WTC11 (cell line): ENCODE results near the gene RPS15. TPM values are rescaled to one million over a fixed set of nuclear protein-coding genes. Genes with fewer than 3 reads are reported as not detected.

ENCODE experiments used
- ATAC-seq: fragments of 200-7000 bp; cut with Tn5 transposase; 2 replicates; pipeline ENCODE4 v1.10.0; 2021; ENCODE audit warnings: mild to moderate bottlenecking, moderate library complexity
- CTCF ChIA-PET: fragments of 300-600 bp; sonication (Branson Sonifier 250); formaldehyde crosslinking; loops from one replicate; lab custom pipeline; 2021; ENCODE audit warnings: antibody characterized with exemption; lab: Charles Lee
- POLR2A ChIA-PET: fragments of 350-600 bp; sonication (Branson Sonifier 250); formaldehyde crosslinking; loops from one replicate; lab custom pipeline; 2021; ENCODE audit warnings: antibody characterized with exemption; lab: Charles Lee
- DNase-seq: peaks from one replicate; pipeline ENCODE4 v3.0.0; 2021; ENCODE audit warnings: low spot score
- H3K27ac Mint-ChIP-seq: 2 replicates; pipeline ENCODE4 v1.8.0; 2021; ENCODE audit warnings: mixed read lengths
- H3K27me3 Mint-ChIP-seq: 2 replicates; pipeline ENCODE4 v1.8.0; 2021; ENCODE audit warnings: low read depth, mild to moderate bottlenecking, moderate library complexity, mixed read lengths
- H3K36me3 Mint-ChIP-seq: 2 replicates; pipeline ENCODE4 v1.8.0; 2021; ENCODE audit warnings: mixed read lengths
- H3K4me1 Mint-ChIP-seq: 2 replicates; pipeline ENCODE4 v1.8.0; 2022; ENCODE audit warnings: mixed read lengths
- H3K4me3 Mint-ChIP-seq: 2 replicates; pipeline ENCODE4 v1.8.0; 2021; ENCODE audit warnings: mild to moderate bottlenecking, moderate library complexity, mixed read lengths
- H3K9me3 Mint-ChIP-seq: 2 replicates; pipeline ENCODE4 v1.8.0; 2021; ENCODE audit warnings: mixed read lengths
- CDX4 ChIP-seq: fragments of 250-450 bp; sonication (Bioruptor Pico); IDR thresholded peaks from 2 replicates; pipeline ENCODE4 v1.9.0; 2021; ENCODE audit warnings: moderate library complexity, mild to moderate bottlenecking, inconsistent platforms, borderline replicate concordance
- CREB1 ChIP-seq: sonication (generic); formaldehyde crosslinking; IDR thresholded peaks from 2 replicates; pipeline ENCODE4 v1.8.0; 2023; ENCODE audit warnings: mild to moderate bottlenecking, missing genetic modification reagents
- EMX1 ChIP-seq: fragments of 250-450 bp; sonication (Bioruptor Pico); IDR thresholded peaks from 2 replicates; pipeline ENCODE4 v1.8.0; 2021; ENCODE audit warnings: mild to moderate bottlenecking
- GTF2I ChIP-seq: fragments of 250-450 bp; sonication (Bioruptor Pico); conservative IDR thresholded peaks from 2 replicates; pipeline ENCODE4 v1.4.0; 2021; ENCODE audit warnings: mild to moderate bottlenecking
- HMGXB4 ChIP-seq: sonication (generic); formaldehyde crosslinking; IDR thresholded peaks from 2 replicates; pipeline ENCODE4 v1.8.1; 2023; ENCODE audit warnings: mild to moderate bottlenecking, moderate library complexity, missing genetic modification reagents
- JAZF1 ChIP-seq: fragments of 250-450 bp; sonication (Bioruptor Pico); IDR thresholded peaks from 2 replicates; pipeline ENCODE4 v1.9.0; 2021; ENCODE audit warnings: moderate library complexity, mild to moderate bottlenecking, inconsistent platforms
- MAX ChIP-seq: sonication (generic); formaldehyde crosslinking; IDR thresholded peaks from 2 replicates; pipeline ENCODE4 v1.8.0; 2022; ENCODE audit warnings: mild to moderate bottlenecking, missing genetic modification reagents
- OVOL2 ChIP-seq: fragments of 250-450 bp; sonication (Bioruptor Pico); IDR thresholded peaks from 2 replicates; pipeline ENCODE4 v1.9.0; 2021; ENCODE audit warnings: mild to moderate bottlenecking, borderline replicate concordance
- PRDM15 ChIP-seq: sonication (generic); formaldehyde crosslinking; IDR thresholded peaks from 2 replicates; pipeline ENCODE4 v1.8.0; 2022; ENCODE audit warnings: missing genetic modification reagents
- PREB ChIP-seq: sonication (generic); formaldehyde crosslinking; IDR thresholded peaks from 2 replicates; pipeline ENCODE4 v1.8.1; 2022; ENCODE audit warnings: mild to moderate bottlenecking, missing genetic modification reagents, moderate library complexity, borderline replicate concordance
- PRRX2 ChIP-seq: fragments of 250-450 bp; sonication (Bioruptor Pico); IDR thresholded peaks from 2 replicates; pipeline ENCODE4 v1.8.0; 2021; ENCODE audit warnings: mild to moderate bottlenecking
- SMAD4 ChIP-seq: sonication (generic); formaldehyde crosslinking; IDR thresholded peaks from 2 replicates; pipeline ENCODE4 v1.8.0; 2022; ENCODE audit warnings: mild to moderate bottlenecking, missing genetic modification reagents
- TEAD1 ChIP-seq: sonication (generic); formaldehyde crosslinking; IDR thresholded peaks from 2 replicates; pipeline ENCODE4 v1.8.0; 2022; ENCODE audit warnings: mild to moderate bottlenecking, missing genetic modification reagents
- USF1 ChIP-seq: sonication (generic); formaldehyde crosslinking; IDR thresholded peaks from 2 replicates; pipeline ENCODE4 v1.8.0; 2022; ENCODE audit warnings: mild to moderate bottlenecking, missing genetic modification reagents
- ZNF423 ChIP-seq: fragments of 250-450 bp; sonication (Bioruptor Pico); IDR thresholded peaks from 2 replicates; pipeline ENCODE4 v2.1.2; 2022; ENCODE audit warnings: mild to moderate bottlenecking, moderate library complexity
- ZSCAN18 ChIP-seq: fragments of 250-450 bp; sonication (Bioruptor Pico); IDR thresholded peaks from 2 replicates; pipeline ENCODE4 v2.1.2; 2022; ENCODE audit warnings: mild to moderate bottlenecking, moderate library complexity
- total RNA-seq: library from RNA; stranded (reverse); gene quantifications from 3 replicates; pipeline ENCODE4 v1.2.3, GENCODE V29; 2021

The RPS15 gene
- total RNA-seq, 1 experiment from 2014 or later, result 1,932 TPM

- TF ChIP-seq MAX (CRISPR knock-in tag) (no peak), CREB1 (CRISPR knock-in tag) (no peak), PRDM15 (CRISPR knock-in tag) (no peak)
These were observed 19.7 kb downstream of the RPS15 start (continued) for GRCh38 chr19:1457892-1458291.

- Mint-ChIP-seq H3K4me1 (peaks cover 3% of the 10 kb centered on the region; the same call in 1 of the 2 replicates), H3K27me3 (peaks cover 38% of the 10 kb centered on the region), H3K36me3 (no peaks in the 10 kb centered on the region), H3K4me3 (no peak overlapping the region), H3K27ac (no peak overlapping the region), H3K9me3 (no peaks in the 10 kb centered on the region)
- no peak for TF ChIP-seq ZNF423
- no peak for TF ChIP-seq ZSCAN18
- no peak for TF ChIP-seq HMGXB4 (CRISPR knock-in tag)
- no peak for TF ChIP-seq TEAD1 (CRISPR knock-in tag)
- no peak for TF ChIP-seq SMAD4 (CRISPR knock-in tag)
- TF ChIP-seq MAX (CRISPR knock-in tag), result no peak
- no peak for TF ChIP-seq CDX4
- no peak for TF ChIP-seq OVOL2 (CRISPR knock-in tag)
- no peak for TF ChIP-seq EMX1 (CRISPR knock-in tag)
- no peak for TF ChIP-seq PREB (CRISPR knock-in tag)
- TF ChIP-seq JAZF1 (CRISPR knock-in tag), result no peak
- no peak for TF ChIP-seq USF1
- TF ChIP-seq PRRX2 (CRISPR knock-in tag), result no peak
- no peak for TF ChIP-seq GTF2I (CRISPR knock-in tag)
- POLR2A ChIA-PET, result no interaction called here
- CTCF ChIA-PET, result interaction anchor here (0.8 to 2.8 kb wide), 2 partner anchors 15 to 64 kb away, joined by 3 to 14 read pairs; partner anchors contain the start of gene PLK5
- no peak for DNase-seq
- ATAC-seq, result no peak
These were observed 21.3 kb downstream of the RPS15 start for GRCh38 chr19:1459479-1459878.
